H1 (cell line): ENCODE data around the gene CEP72. TPM values are rescaled to one million over a fixed set of nuclear protein-coding genes. Genes with fewer than 3 reads are reported as not detected.

Experiments used
- CTCF ChIA-PET: fragments of 300-600 bp; sonication (Branson Sonifier 250); formaldehyde crosslinking; loops from one replicate; lab custom pipeline; 2021; ENCODE audit not compliant: partially characterized antibody; lab: Charles Lee
- POLR2A ChIA-PET: fragments of 300-600 bp; sonication (Branson Sonifier 250); formaldehyde crosslinking; loops from one replicate; lab custom pipeline; 2021; ENCODE audit warnings: inconsistent platforms; ENCODE audit not compliant: partially characterized antibody; lab: Charles Lee
- DNase-seq, 2 experiments: peaks; one replicate each; pipeline versions ENCODE4 v3.0.0 to v3.0.0-alpha.2; 2010 to 2022; ENCODE audit warnings: low spot score in 2 of 2, low read depth in 1 of 2, mixed read lengths in 1 of 2
- FAIRE-seq: peaks from 2 replicates; lab custom pipeline; 2011; peaks lifted over from hg19 to GRCh38; lab: Jason Lieb, UNC
- H2AFZ ChIP-seq: 2 replicates; pipeline ENCODE4 v1.8.1; 2012; ENCODE audit warnings: low read length, inconsistent platforms
- H2AK5ac ChIP-seq: 2 replicates; pipeline ENCODE4 v1.6.1; 2013; ENCODE audit warnings: low read depth, low read length
- H2BK120ac ChIP-seq: replicated peaks from 2 replicates; pipeline ENCODE3; 2013; ENCODE audit warnings: low read depth, low read length, inconsistent platforms
- H2BK12ac ChIP-seq: 2 replicates; pipeline ENCODE4 v1.6.1; 2013; ENCODE audit warnings: low read depth, low read length
- H2BK15ac ChIP-seq: 2 replicates; pipeline ENCODE4 v1.6.1; 2013; ENCODE audit warnings: low read length
- H2BK20ac ChIP-seq: 2 replicates; pipeline ENCODE4 v1.6.1; 2013; ENCODE audit warnings: low read length
- H2BK5ac ChIP-seq: 2 replicates; pipeline ENCODE4 v1.6.1; 2013; ENCODE audit warnings: low read depth, low read length
- H3K14ac ChIP-seq: 2 replicates; pipeline ENCODE4 v1.6.1; 2013; ENCODE audit warnings: inconsistent platforms; ENCODE audit not compliant: insufficient read length
- H3K18ac ChIP-seq: 2 replicates; pipeline ENCODE4 v1.6.1; 2013; ENCODE audit warnings: low read length; ENCODE audit errors: extremely low read depth
- H3K23ac ChIP-seq: 2 replicates; pipeline ENCODE4 v1.6.1; 2013; ENCODE audit warnings: inconsistent platforms; ENCODE audit not compliant: insufficient read length
- H3K23me2 ChIP-seq: 2 replicates; pipeline ENCODE4 v1.6.1; 2013; ENCODE audit warnings: low read depth, low read length
- H3K27ac ChIP-seq: 2 replicates; pipeline ENCODE4 v1.6.1; 2011; ENCODE audit warnings: low read depth, low read length, inconsistent platforms
- H3K27me3 ChIP-seq, 4 experiments: replicated peaks in 1 of 4; 1 replicate in 1 of 4; 2 replicates in 3 of 4; pipeline versions ENCODE4 v1.6.1 to v1.8.1; 2011 to 2013; ENCODE audit warnings: low read length in 3 of 4, mild to moderate bottlenecking in 3 of 4, inconsistent platforms in 2 of 4, mixed read lengths in 2 of 4, moderate library complexity in 1 of 4; ENCODE audit not compliant: control insufficient read depth in 3 of 4, insufficient read depth in 3 of 4; ENCODE audit errors: extremely low read depth in 1 of 4
- H3K36me3 ChIP-seq, 4 experiments: 2 replicates each; pipeline versions ENCODE4 v1.6.1 to v1.8.1; 2011 to 2013; ENCODE audit warnings: mild to moderate bottlenecking in 4 of 4, low read length in 3 of 4, moderate library complexity in 2 of 4, control low read depth in 1 of 4, inconsistent platforms in 1 of 4; ENCODE audit not compliant: insufficient read depth in 4 of 4, control insufficient read depth in 2 of 4
- H3K4ac ChIP-seq: replicated peaks from 2 replicates; pipeline ENCODE3; 2013; ENCODE audit warnings: low read length, low read depth, mixed read lengths, inconsistent platforms; ENCODE audit not compliant: insufficient read length
- H3K4me1 ChIP-seq, 4 experiments: replicated peaks in 1 of 4; 1 replicate in 1 of 4; 2 replicates in 3 of 4; pipeline versions ENCODE4 v1.6.1 to v1.8.1; 2011 to 2013; ENCODE audit warnings: low read length in 3 of 4, inconsistent platforms in 2 of 4, mixed read lengths in 1 of 4; ENCODE audit not compliant: insufficient read depth in 4 of 4, control insufficient read depth in 3 of 4
- H3K4me2 ChIP-seq, 2 experiments: 2 replicates each; pipeline versions ENCODE4 v1.6.1 to v1.8.1; 2011 to 2013; ENCODE audit warnings: low read depth in 2 of 2, low read length in 2 of 2, control low read depth in 1 of 2, inconsistent platforms in 1 of 2, mild to moderate bottlenecking in 1 of 2; ENCODE audit not compliant: insufficient read depth in 1 of 2
- H3K4me3 ChIP-seq, 4 experiments: fragments of 200-600, 300-600 bp in 1 of 4; sonication (generic), shearing (Covaris generic), sonication (Bioruptor Twin) in 1 of 4; 2 replicates each; pipeline versions ENCODE4 v1.5.1 to v1.8.1; 2011 to 2016; ENCODE audit warnings: low read length in 4 of 4, low read depth in 3 of 4, control low read depth in 2 of 4, inconsistent platforms in 2 of 4, mild to moderate bottlenecking in 2 of 4, mixed read lengths in 1 of 4, moderate library complexity in 1 of 4; ENCODE audit not compliant: insufficient read depth in 2 of 4; ENCODE audit errors: extremely low read depth in 1 of 4
- H3K56ac ChIP-seq: replicated peaks from 2 replicates; pipeline ENCODE3; 2013; ENCODE audit warnings: low read depth, mild to moderate bottlenecking, mixed read lengths, low read length, inconsistent platforms; ENCODE audit not compliant: insufficient read length
- H3K79me1 ChIP-seq: 2 replicates; pipeline ENCODE4 v1.6.1; 2013; ENCODE audit warnings: low read depth, low read length, control low read depth
- H3K79me2 ChIP-seq, 2 experiments: 2 replicates each; pipeline versions ENCODE4 v1.6.1 to v1.8.1; 2012 to 2013; ENCODE audit warnings: low read length in 2 of 2, mild to moderate bottlenecking in 2 of 2, inconsistent platforms in 1 of 2; ENCODE audit not compliant: insufficient read depth in 2 of 2, control insufficient read depth in 1 of 2
- H3K9ac ChIP-seq, 4 experiments: replicated peaks in 1 of 4; 1 replicate in 1 of 4; 2 replicates in 3 of 4; pipeline versions ENCODE4 v1.6.1 to v1.8.1; 2011 to 2013; ENCODE audit warnings: low read depth in 3 of 4, low read length in 3 of 4, control low read depth in 2 of 4, mild to moderate bottlenecking in 2 of 4, moderate library complexity in 2 of 4, inconsistent platforms in 1 of 4; ENCODE audit errors: extremely low read depth in 1 of 4
- H3K9me3 ChIP-seq, 2 experiments: 2 replicates each; pipeline versions ENCODE4 v1.6.1 to v1.8.1; 2012 to 2013; ENCODE audit warnings: mild to moderate bottlenecking in 2 of 2, moderate library complexity in 2 of 2, control low read depth in 1 of 2, inconsistent platforms in 1 of 2, low read depth in 1 of 2, low read length in 1 of 2, mixed read lengths in 1 of 2; ENCODE audit not compliant: insufficient read depth in 2 of 2
- H4K20me1 ChIP-seq, 2 experiments: replicated peaks in 1 of 2; 2 replicates each; pipeline versions ENCODE3 to v1.8.1; 2011 to 2013; ENCODE audit warnings: inconsistent platforms in 2 of 2, low read length in 2 of 2, mild to moderate bottlenecking in 1 of 2; ENCODE audit not compliant: insufficient read depth in 2 of 2, control insufficient read depth in 1 of 2
- H4K5ac ChIP-seq: 2 replicates; pipeline ENCODE4 v1.6.1; 2013; ENCODE audit warnings: low read length, low read depth, mixed read lengths, inconsistent platforms; ENCODE audit not compliant: insufficient read length
- H4K8ac ChIP-seq: 2 replicates; pipeline ENCODE4 v1.8.0; 2013; ENCODE audit warnings: mild to moderate bottlenecking, moderate library complexity, low read length, inconsistent platforms; ENCODE audit not compliant: insufficient read depth; ENCODE audit errors: extremely low read depth
- H4K91ac ChIP-seq: replicated peaks from 2 replicates; pipeline ENCODE3; 2013; ENCODE audit warnings: low read length, mixed read lengths, inconsistent platforms; ENCODE audit not compliant: insufficient read length
- JUN ChIP-seq: IDR thresholded peaks from 2 replicates; pipeline ENCODE4 v1.6.1; 2011; ENCODE audit warnings: low read depth, mild to moderate bottlenecking, improper control_type of control experiment, low read length
- RXRA ChIP-seq: IDR thresholded peaks from 2 replicates; pipeline ENCODE4 v1.6.1; 2011; ENCODE audit warnings: low read depth, mild to moderate bottlenecking, low read length, moderate library complexity; ENCODE audit not compliant: insufficient read depth
- SIX5 ChIP-seq: IDR thresholded peaks from 2 replicates; pipeline ENCODE4 v1.6.1; 2011; ENCODE audit warnings: mild to moderate bottlenecking, low read depth, low read length
- TCF12 ChIP-seq: IDR thresholded peaks from 2 replicates; pipeline ENCODE4 v1.6.1; 2011; ENCODE audit warnings: low read depth, mild to moderate bottlenecking, low read length
- WGBS, 2 experiments: shearing (Covaris generic) in 1 of 2; methylation state at CpG; one replicate each; pipeline versions ENCODE4 v1.1.6 to v1.1.7; 2013 to 2015; ENCODE audit warnings: low lambda C conversion rate in 2 of 2, mixed read lengths in 2 of 2, inconsistent platforms in 1 of 2, low coverage in 1 of 2, missing lambda C conversion rate in 1 of 2; ENCODE audit not compliant: insufficient replicate concordance in 2 of 2, insufficient coverage in 1 of 2, insufficient read length in 1 of 2; ENCODE audit errors: extremely low coverage in 1 of 2, missing lambda C conversion rate in 1 of 2; 5-methylcytosine and 5-hydroxymethylcytosine counted together
- polyA plus RNA-seq, 7 experiments: library from polyadenylated mRNA; depleted of rRNA in 3 of 7; stranded (reverse) in 5 of 7; unstranded in 2 of 7; fragments of >200 nt in 5 of 7; fragments of 200-250 nt in 2 of 7; gene quantifications; 1 replicate in 5 of 7; 2 replicates in 1 of 7; 4 replicates in 1 of 7; pipeline versions ENCODE4 v1.2.1 to v1.2.3, GENCODE V29; 2011 to 2013; ENCODE audit warnings: missing spikeins in 2 of 7, mixed read lengths in 2 of 7
- total RNA-seq: library from RNA; stranded (reverse); fragmentation: NEBNext Ultra II Directional; extraction: Animal tissue kit (Norgen Biotek cat#: 25700); gene quantifications from 2 replicates; pipeline ENCODE4 v1.2.1, GENCODE V29; 2021

CEP72 gene
- total and polyA plus RNA-seq, 2 of the 8 experiments (the other 6 are each of a cell fraction or from before 2014, with no cell fraction given): 13.1 to 19.6 TPM

DNA sequence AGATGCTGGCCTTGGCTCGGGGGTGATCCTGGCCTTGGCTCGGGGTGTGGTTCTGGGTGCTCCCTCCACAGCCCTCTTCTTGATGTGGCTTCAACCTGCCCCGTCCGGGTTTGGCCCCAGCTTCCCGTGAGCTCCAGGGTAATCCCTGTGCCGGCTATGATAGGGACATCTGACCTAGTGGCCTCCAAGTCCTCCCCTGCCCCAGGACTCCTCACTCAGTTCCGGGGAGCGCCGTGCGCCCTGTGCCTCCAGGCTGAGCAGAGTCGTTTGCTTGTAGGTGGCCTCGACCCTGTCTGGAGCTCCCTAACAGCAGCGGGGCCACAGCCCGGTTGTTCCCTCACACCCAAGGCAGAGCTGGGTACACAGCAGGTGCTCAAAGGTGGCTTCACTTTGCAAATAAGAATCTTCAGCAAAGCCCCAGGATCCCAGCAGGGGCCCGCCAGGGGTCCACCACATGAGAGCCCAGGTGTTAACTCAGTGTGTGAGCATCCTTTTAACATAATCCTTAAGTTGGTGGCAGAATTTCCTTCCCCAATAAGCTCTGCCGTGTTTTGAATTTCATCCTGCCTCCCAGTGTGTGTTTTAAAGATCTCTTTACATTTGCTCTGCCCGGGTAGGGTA is 32.3 kb upstream of the CEP72 start:
- H2BK120ac ChIP-seq: no peak overlapping the region
- peaks cover 0 to 5% (median 0%) of the 10 kb centered on the region in 4 experiments; a peak in 1 of 7 replicates for H3K4me1 ChIP-seq
- H3K4me3 ChIP-seq: no peak overlapping the region
- peaks cover 4% of the 10 kb centered on the region in 2 experiments; a peak in 3 of 4 replicates for H3K9me3 ChIP-seq
- no peaks in the 10 kb centered on the region for H3K27me3 ChIP-seq
- no peaks in the 10 kb centered on the region for H3K79me2 ChIP-seq
- no peak overlapping the region for H2BK15ac ChIP-seq
- no peaks in the 10 kb centered on the region for H3K36me3 ChIP-seq
- DNase-seq: no peak
- H2BK20ac ChIP-seq: no peak overlapping the region
- no peak overlapping the region for H2AFZ ChIP-seq
- no peak overlapping the region for H3K14ac ChIP-seq
- CTCF ChIA-PET: interaction anchor here (0.6 to 1.5 kb wide), 8 partner anchors 11 to 166 kb away, joined by 3 to 5 read pairs (median 3); no protein-coding TSS in a partner anchor
- no peaks in the 10 kb centered on the region for H3K79me1 ChIP-seq
- no peak overlapping the region for H2AK5ac ChIP-seq
- FAIRE-seq: no peak
- POLR2A ChIA-PET: no interaction called here
- WGBS, 2 experiments: 89% methylated on average over 17 of the region's 17 CpGs; no CpG with 5 or more reads in 1 of the 2 experiments
- no peak overlapping the region for H3K27ac ChIP-seq
- H2BK12ac ChIP-seq: no peak overlapping the region
- H4K20me1 ChIP-seq: no peaks in the 10 kb centered on the region
- peaks cover 10% of the 10 kb centered on the region; the same call in 1 of the 2 replicates for H3K23me2 ChIP-seq
- H3K4me2 ChIP-seq: no peak overlapping the region
- no peak overlapping the region for H4K91ac ChIP-seq
- no peak overlapping the region for H2BK5ac ChIP-seq
- no peak overlapping the region for H3K23ac ChIP-seq
- H3K9ac ChIP-seq: no peak overlapping the region
- H4K5ac ChIP-seq: no peak overlapping the region
- H3K18ac ChIP-seq: no peak overlapping the region; the same call in 1 of the 2 replicates
- no peak overlapping the region for H3K4ac ChIP-seq
- H4K8ac ChIP-seq: no peak overlapping the region
- H3K56ac ChIP-seq: no peak overlapping the region
- TF ChIP-seq JUN (no peak), TCF12 (0 out of 2 replicates have a peak, but pooled peaks have one; percentile 18), RXRA (no peak), SIX5 (no peak)
